HG03558 (cell line): ENCODE measurements around the gene NCKAP5L.
"Not testable (repeated sequence)": the region's sequence is repeated elsewhere in the genome, so short reads cannot be mapped to it uniquely, and the experiment has no call there.

Source experiments
- ATAC-seq: cut with Tn5 transposase; IDR thresholded peaks from one replicate; pipeline ENCODE4 v1.9.1; 2021; ENCODE audit warnings: moderate number of reproducible peaks; ENCODE audit not compliant: unreplicated experiment; ENCODE audit errors: extremely low read depth

Gene NCKAP5L

GRCh38 chr12:49789992-49790391, 38.2 kb downstream of the NCKAP5L start:
- ATAC-seq: no peak

- ATAC-seq: no peak
Measured at GRCh38 chr12:49787672-49788071, 40.5 kb downstream of the NCKAP5L start.

GRCh38 chr12:49784756-49785409, 43.3 kb downstream of the NCKAP5L start:
- no peak for ATAC-seq

GRCh38 chr12:49783917-49784676, 44.1 kb downstream of the NCKAP5L start:
- ATAC-seq: no peak

GRCh38 chr12:49780914-49781313, 47.3 kb downstream of the NCKAP5L start:
- ATAC-seq: not testable (repeated sequence)

GRCh38 chr12:49779581-49779980, 48.6 kb downstream of the NCKAP5L start:
- ATAC-seq: no peak

DNA sequence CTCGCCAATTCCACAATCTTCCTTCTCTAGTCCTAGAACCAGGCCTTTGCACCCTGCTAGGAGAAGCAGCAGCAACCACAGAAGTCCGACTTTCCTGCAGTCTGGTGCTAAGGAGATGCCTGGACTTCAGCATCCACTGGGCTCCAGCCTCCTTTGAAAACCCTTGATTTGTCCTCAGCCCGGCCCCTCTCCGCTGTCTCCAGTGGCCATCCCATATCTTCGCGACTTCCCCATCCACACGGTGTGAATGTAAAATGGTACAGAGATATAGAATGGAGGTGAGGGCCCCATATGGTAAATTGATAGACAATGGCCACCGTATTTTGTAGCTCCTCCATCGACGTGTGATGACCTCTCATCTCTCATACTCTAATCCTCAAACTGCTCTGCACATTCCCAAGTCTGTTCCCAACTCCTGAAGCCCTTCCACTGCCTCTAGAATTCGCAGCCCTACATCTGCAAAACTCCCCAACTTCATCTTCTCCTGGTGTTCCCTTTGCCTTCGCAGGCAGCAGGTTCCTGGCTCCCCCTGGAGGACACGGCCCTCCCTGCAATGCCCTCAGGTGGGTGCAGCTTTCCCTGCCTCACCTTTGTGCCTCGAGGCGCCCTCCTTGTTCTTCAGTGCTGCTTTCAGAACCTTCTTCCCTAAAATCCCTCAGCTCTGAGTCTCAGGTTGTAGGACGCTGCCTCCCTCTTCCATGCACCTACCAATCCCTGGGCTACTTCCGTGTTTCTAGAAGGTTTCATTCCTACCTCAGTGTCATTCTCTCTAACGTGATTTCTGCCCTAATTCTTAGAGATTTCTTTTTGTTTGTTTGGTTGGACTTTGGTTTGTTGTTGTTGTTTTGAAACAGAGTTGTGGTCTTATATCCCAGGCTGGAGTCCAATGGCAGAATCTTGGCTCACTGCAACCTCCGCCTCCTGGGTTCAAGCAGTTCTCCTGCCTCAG, 50.1 kb downstream of the NCKAP5L start:
- no peak for ATAC-seq

GRCh38 chr12:49777341-49777740, 50.9 kb downstream of the NCKAP5L start:
- no peak for ATAC-seq

DNA sequence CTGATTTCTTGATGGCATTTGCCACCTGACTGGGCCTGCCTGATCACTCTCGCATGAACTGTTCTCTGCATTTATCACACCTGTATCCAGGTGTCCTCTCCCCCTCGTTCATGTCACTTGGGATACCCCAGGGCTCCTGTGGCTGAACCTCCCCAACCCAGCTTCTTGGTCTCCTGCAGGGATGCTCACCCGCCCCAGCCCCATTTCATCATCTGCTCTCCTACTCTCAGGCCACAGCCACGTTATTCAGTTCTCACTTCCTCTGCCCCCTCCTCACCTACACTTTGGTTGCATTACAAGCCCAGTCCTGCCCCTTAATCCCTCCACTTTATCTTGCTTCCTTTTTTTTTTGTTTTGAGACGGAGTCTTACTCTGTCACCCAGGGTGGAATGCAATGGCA, 51.4 kb downstream of the NCKAP5L start:
- ATAC-seq: no peak

GRCh38 chr12:49776413-49776812, 51.8 kb downstream of the NCKAP5L start:
- no peak for ATAC-seq

DNA sequence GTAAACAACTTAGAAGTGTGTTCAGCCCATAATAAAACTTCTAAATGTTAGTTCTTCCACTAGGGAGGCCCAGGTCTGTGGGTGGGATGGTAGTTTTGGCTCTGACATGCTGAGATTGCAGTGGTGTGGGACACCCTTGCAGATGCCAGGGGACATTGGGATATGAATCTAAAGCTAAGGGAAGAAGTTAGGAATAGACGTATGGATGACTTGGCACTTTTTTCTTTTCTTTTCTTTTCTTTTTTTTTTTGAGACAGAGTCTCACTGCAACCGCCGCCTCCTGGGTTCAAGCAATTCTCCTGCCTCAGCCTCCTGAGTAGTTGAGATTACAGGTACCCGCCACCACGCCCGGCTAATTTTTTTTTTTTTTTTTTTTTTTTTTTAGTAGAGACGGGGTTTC, 55.1 kb downstream of the NCKAP5L start:
- ATAC-seq: not testable (repeated sequence)

GRCh38 chr12:49767333-49767732, 60.9 kb downstream of the NCKAP5L start:
- no peak for ATAC-seq

GRCh38 chr12:49766115-49766455, 62.1 kb downstream of the NCKAP5L start:
- no peak for ATAC-seq

GRCh38 chr12:49764126-49764525, 64.1 kb downstream of the NCKAP5L start:
- no peak for ATAC-seq

DNA sequence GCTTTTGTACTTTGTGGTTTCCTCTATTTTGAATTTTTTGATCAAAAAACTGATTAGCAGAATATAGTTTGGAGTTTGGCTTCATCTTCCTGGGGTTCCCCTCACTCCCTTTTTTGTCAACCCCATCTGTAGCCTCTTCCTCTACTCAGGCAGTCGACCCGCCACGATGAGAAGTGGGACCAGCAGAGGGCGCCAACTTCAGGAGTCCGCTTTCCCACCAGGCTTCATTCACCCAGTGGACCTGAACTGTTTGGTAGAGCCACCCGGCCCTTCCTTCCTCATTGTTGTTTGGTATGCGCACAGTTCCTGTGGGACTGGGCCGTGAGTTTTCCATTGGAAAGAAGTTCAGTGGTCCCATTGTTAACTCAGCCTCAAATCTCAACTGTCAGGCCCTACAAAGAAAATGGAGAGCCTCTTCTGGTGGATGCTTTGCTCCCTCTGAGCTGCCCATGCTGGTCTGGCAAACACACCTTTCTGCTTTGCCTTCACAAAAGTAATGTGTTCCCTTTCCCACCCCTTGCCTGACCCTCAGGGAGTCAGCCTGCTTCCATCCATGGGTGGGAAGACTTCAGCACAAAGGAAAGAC, 65.1 kb downstream of the NCKAP5L start:
- no peak for ATAC-seq

GRCh38 chr12:49762468-49762847, 65.8 kb downstream of the NCKAP5L start:
- no peak for ATAC-seq

GRCh38 chr12:49761677-49762467, 66.3 kb downstream of the NCKAP5L start:
- no peak for ATAC-seq

GRCh38 chr12:49750996-49751393, 77.2 kb downstream of the NCKAP5L start:
- ATAC-seq: no peak

DNA sequence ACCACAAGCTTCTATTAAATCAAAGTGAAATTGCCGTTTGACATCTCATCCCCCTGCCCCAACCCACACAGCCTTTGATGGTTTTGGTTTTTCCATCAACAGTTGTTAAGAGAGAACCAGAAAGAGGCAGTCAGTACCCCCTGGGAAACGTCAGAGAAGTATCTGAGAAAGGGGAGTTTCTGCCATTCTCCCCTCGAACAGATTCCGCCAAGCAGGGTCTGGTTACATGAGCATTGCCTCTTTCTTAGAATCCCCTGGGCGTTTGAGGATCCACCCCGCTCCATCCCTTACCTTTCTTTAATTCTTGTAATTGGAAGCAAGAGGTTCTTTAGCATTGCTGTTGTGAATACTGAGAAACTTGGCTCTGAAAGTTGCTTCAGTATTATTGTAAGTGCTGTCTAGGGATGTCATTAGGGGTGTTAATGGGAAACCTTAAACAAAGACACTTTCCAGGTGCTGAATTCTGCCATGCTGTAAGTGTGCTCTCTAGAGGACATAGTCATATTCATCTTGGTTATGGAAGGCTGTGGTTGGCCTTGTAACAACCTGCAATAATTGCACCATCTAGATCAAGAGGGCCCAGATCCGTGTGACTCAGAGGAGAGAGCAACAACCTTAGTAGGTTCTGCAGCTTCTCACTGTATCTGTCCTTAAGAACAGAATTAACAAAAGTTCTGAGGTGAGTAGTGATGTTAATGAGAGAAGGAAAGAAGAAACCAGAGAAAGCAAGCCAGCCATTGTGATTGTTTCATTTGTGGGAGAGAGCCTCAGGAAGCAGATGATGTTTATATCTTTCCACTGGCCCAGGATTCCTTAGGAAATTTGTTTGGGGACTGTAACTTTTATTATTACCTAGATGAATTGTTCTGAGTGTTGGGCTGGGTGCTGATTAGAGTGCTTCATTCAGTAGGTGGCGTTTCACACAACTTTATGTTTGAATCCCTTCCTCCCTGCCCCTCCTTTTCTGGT, 77.9 kb downstream of the NCKAP5L start:
- no peak for ATAC-seq
